ENCODE data around the gene MEIG1.
A peak's percentile ranks its signal among the peaks of the same experiment; 100 is the strongest.
"Not testable (repeated sequence)": the region's sequence is repeated elsewhere in the genome, so short reads cannot be mapped to it uniquely, and the experiment has no call there.

Gene MEIG1, protein sequence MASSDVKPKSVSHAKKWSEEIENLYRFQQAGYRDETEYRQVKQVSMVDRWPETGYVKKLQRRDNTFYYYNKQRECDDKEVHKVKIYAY

DNA sequence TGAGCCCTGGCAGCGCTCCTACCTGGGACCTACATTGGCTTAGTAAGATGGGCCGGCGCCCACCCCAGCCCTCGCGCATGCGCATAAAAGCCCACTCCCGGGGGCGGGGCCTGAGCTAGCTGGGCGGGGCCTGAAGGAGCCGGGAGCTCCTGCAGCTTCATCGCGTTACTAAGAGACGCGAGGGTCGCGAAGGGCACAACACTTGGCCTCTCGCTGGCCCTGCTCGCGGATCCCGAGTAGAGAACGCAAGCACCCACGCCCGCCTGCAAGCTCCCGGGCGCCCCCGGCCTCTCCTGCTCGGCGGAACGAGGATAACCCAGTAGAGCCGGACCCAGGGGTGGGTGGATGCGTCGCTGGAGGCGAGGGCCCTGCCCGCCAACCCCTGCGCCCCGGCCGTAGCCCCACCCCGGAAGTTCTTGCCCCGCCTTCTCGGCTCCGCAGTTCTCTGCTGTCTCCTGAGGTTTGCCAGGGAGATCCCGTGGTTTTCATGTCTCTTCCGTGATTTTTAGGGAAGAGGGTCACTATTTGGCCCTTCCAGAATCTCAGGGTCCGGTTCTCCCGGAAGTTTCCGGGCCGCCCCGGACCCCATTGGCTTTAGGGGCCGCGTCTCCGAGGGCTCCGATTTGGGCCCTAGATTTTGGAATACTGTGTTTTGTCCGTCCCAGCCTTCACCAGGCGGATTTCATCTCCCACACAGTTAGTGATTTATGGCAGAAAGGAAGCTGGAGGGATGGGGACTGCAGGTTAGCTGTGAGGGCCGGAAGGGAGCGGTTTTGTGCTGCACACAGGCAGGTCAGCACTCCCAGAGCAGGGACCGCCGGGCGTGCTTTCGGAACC is at the start of gene MEIG1:
Gene MEIG1 (plus strand): TSS at position 168 of the 837 bp plus-strand sequence. CDS start 7,081 bp downstream, outside the sequence.
- peak; percentile 93 for DNase-seq (ENCODE audit: low spot score)

DNA sequence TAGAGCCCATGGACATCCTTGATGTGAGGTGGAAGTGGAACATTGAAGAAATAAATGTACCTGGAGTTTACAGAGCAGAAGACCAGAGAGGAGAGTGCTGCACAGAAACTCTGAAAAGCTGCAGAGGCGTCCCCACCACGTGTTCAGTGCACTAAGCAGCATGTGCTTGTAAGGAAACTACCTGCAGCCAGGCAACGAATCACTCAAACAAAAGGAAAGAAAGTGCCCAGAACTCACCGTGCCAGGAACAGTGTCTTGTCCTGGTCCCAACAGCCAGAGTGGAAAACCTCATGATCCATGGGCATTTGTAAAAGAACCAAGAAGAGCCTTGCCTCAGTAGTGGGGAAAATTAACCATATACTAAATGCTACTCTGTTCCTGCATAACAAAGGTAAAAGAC is 48.2 kb upstream of the MEIG1 start:
- DNase-seq (ENCODE audit: low spot score), result no peak

GRCh38 chr10:14911801-14912200 is 47.4 kb upstream of the MEIG1 start:
- DNase-seq (ENCODE audit: low spot score), result no peak

DNA sequence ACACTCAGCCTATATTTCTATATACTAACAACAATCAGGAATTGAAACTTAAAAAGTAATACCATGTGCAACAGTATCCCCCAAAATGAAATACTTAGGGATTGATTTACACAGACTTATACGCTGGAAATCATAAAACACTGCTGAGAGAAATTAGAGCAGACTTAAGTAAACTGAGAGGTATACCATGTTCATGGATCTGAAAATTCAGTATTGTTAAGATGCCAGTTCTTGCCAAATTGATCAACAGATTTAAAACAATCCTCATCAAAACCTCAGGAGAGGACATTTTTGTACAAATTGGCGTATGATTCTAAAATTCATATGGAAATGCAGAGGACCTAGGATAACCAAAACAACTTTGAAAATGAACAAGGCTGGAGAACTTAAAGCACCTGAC is 42.6 kb upstream of the MEIG1 start:
- DNase-seq (ENCODE audit: low spot score), result no peak

GRCh38 chr10:14917827-14918226 is 41.4 kb upstream of the MEIG1 start:
- DNase-seq (ENCODE audit: low spot score), result no peak

DNA sequence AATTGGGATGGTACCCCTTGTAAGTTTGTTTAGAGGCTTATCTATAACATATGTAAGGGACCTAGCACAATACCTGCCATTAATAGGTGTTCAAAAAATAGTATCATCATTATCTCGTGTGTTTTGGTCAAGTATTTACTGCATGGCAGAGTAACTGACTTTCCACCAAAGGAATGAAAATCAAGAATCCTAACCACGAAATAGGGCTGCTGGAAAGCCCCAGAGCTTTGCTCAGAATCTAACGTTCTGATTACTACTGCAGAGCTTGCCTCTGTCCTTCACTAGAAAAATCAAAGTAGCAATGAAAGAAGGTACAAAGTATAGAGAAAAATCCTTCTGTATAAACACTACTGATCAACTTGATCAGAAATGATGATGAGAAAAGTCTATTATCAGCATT is 40.2 kb upstream of the MEIG1 start:
- DNase-seq (ENCODE audit: low spot score), result no peak

- no peak for DNase-seq (ENCODE audit: low spot score)
Measured at GRCh38 chr10:14924013-14924412, 35.2 kb upstream of the MEIG1 start.

- no peak for DNase-seq (ENCODE audit: low spot score)
Measured at GRCh38 chr10:14925268-14925667, 33.9 kb upstream of the MEIG1 start.

GRCh38 chr10:14926061-14926470 is 33.1 kb upstream of the MEIG1 start:
- DNase-seq (ENCODE audit: low spot score), result no peak

DNA sequence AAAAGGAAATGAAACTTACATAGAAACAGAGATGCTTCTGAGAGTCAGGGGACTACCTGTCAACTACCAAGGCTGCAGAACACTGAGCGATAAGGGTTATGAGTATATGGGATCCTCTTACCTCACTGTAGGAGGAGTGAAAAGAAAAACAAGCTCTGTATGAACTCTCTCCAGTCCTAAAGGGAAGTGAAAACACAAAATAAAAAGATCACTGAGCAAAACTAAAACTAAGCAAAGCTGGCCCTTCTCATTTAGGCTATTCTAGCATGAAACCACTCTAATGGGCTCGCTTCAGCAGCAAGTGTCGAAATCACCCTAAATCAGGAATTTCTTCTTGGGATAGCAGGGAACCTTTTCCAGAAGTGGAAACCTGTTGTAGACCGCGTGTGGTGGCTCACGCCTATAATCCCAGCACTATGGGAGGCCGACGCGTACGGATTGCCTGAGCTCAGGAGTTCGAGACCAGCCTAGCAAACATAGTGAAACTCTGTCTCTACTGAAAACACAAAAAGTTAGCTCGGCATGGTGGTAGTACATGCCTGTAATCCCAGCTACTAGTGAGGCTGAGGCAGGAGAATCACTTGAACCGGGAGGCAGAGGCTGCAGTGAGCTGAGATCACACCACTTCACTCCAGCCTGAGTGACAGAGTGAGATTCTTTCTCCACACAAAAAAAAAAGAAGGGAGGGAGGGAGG is 32.3 kb upstream of the MEIG1 start:
- no peak for DNase-seq (ENCODE audit: low spot score)

DNA sequence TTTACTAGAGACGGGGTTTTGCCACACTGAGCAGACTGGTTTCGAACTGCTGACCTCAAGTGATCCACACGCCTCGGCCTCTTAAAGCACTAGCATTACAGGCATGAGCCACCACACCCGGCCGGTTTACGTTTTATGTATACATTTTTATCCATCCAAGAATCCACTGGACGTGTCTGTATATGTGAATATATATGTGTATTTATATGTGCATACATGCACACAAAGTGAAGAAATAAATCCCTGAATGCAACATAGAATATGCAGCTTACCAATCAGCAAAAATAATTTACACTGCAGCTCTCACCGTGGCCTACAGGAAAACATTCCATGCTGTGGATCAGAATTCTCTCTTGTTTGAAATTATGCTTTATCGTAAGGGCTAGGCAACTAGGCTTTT is 28.6 kb upstream of the MEIG1 start:
- no peak for DNase-seq (ENCODE audit: low spot score)

DNA sequence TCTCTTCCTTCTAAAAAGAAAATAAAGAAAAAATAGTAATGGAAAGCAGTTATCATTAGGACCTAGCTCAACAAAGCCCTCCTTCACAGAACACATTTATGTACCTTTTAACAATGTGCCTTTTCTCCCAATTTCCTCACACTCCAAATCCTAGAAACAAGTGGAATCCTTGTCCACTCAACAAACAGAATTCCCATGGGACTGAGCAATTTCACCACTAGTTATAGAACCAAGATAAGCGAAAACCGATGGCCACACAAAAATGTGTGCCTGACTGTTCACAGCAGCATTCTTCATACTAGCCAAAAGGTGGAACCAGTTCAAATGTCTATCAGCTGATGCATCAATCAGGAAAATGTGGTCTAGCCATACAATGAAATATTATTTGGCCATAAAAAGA is 22.6 kb upstream of the MEIG1 start:
- DNase-seq (ENCODE audit: low spot score), result no peak

GRCh38 chr10:14938971-14939370 is 20.2 kb upstream of the MEIG1 start:
- DNase-seq (ENCODE audit: low spot score), result not testable (repeated sequence)

DNA sequence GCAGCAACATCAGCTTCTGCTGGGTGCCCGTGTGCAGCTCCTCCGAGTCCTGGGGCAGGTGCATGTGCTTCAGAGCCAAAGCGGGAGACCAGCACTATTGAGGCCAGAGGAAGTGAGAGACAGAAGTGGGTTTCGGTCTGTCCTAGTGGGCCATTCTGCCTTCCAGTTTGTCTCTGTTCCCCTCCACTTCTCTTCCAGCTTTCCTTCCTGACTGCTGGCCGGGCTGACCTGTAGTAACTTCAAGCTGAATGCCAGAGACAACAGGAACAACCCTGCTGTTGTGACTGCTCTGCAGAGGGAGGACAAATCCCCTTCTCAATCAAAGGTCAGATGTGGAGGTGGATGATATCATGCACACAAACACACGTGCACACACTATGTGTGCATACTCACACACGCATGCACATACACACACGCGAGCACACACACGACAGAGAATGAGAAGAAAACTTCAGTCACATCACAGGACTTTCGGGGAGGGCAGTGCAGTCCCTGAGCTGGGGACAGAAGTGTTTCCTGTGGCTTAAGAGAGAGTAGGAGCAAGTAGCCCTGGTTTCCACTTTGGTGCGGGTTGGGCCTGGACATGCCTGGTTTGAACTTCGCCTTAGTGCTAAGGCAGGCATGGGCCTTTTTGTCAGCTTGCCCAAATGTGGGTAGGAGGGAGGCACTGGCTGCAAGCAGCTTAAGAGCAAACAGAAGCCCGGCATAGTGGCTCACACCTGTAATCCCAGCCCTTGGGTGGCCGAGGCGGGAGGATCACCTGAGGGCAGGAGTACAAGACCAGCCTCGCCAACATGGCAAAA is 16.8 kb upstream of the MEIG1 start:
- DNase-seq (ENCODE audit: low spot score), result not testable (repeated sequence)

DNA sequence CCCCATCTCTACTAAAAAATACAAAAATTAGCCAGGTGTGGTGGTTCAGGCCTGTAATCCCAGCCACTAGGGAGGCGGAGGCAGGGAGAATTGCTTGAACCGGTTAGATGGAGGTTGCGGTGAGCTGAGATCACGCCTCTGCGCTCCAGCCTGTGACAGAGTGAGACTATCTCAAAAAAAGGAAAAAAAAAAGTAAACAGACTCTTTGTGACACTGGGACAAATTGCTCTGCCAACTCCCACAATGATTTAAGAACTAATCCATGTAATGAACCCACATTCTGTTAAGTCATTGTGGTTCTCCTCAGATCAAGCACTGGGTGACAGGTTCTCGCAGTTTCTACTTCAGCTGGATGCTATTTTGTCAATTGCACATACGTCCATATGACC is 16.2 kb upstream of the MEIG1 start:
- not testable (repeated sequence) for DNase-seq (ENCODE audit: low spot score)

- DNase-seq (ENCODE audit: low spot score), result no peak
Measured at GRCh38 chr10:14945108-14945507, 14.1 kb upstream of the MEIG1 start.

DNA sequence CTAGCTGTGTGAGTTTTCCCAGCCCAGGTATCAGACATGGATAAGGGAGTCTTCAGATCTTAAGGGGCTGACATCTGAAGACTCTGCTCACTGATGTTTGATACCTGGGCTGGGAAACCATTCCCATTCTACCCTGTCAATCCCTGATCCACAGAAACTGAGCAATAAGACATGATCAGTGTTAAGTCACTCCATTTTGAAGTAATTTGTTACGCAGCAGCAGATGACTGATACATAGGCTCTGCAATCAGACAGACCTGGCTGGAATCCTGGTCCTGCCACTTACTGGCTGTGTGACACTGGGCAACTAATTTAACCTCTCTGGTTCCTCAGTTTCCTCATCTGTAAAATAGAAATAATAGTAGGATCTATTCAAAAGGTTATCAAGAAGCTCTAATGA is 11.9 kb upstream of the MEIG1 start:
- no peak for DNase-seq (ENCODE audit: low spot score)

GRCh38 chr10:14949291-14949690 is 9.9 kb upstream of the MEIG1 start:
- DNase-seq (ENCODE audit: low spot score), result no peak

DNA sequence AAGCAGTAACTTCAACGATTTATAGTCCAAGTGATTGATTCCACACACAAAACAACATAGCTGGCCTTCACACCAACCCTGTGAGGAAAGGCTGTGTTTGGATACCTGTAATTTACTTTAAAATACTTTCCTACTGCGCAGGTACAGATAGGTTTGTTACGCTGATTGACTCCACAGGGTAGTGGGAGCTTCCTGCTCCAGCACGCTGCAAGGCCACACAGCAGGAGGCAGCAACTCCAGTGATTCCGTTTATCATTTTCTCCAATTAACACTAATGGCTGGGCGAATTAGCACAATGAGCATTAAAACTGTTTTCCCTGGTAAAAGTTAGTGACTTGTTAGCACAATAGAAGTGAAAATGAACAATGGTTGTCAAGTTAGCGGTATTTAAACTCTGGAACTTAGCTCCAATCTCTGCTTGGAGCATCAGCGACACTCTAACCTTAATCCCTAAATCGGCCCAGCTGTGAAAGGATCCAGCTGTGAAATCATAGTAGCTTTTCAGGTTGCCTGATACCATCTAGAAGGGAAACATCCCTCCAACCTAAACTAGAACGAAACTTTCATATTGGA is 6.3 kb upstream of the MEIG1 start:
- peak; percentile 26 for DNase-seq (ENCODE audit: low spot score)

DNA sequence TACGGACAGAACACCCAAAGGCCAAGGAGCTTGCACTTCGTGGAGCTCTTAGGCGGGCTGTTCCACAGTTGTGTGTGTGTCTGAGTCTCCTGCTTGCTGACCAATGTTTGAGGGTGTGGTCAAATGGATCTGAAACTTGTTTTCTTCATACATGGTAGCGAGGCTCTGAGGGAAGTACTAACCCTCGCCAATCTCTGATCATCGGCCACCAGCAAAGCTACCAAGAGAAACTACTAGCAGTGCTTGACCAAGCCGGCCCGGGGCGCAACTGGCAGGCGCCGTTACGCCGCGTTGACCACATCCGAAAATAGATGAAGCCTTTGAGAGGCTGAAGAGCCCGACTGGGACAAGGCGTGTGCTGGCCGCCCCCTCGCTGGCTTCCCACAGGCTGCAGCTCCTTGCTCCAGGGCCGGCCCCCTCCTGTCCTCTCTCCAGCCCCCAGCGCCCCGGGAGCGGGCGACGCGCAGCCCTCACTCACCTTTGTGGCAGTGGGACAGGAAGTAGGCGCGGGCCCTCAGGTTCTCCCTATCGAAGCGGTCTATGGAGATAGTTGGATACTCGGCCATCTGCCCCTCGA is 5.7 kb upstream of the MEIG1 start:
- peak; percentile 56 for DNase-seq (ENCODE audit: low spot score)

DNA sequence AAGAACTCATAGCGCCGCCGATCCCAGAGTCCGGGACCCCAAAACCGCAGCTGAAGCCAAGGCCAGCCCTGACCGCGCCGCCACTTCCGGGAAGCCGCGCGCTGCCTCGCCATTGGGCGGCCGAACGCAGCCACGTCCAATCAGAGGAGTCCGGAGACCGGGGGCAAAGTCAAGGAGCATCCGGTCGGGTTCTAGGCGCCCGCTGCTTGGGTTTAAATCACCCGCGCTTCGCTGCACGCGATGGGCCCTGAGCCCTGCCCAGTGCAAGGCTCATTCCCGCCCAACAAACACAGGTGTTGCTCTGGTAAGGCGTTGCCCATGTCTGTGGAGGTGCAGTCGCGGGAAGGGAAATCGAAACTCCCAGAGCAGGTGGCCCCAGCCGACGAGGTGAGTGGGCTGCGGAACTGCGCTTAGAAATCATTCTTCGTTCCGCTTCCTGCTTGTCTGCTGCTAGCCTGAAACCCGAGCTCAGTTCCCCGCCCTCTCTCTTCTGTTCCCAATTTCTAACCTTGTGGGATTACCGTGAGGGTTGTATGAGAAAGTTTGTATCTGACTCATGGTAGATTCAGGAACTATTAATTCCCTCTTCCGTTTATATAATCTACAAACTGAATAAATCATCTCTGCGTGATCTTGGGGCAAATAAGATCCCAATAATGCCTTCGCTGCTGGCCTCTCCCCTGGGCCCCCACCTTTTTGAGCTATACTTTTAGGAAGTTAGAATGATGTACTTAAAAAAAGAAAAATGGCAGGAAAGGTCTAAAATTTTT is 5.0 kb upstream of the MEIG1 start, which contains the start of gene DCLRE1C:
Gene DCLRE1C (minus strand): TSS at position 96 of the 770 bp plus-strand sequence. CDS start 86 bp downstream, at position 10.
- DNase-seq (ENCODE audit: low spot score), result peak; percentile 94
